Occipital lobe (tissue), 2 donors: ENCODE measurements around the gene PHEX. TPM values are rescaled to one million over a fixed set of nuclear protein-coding genes. Genes with fewer than 3 reads are reported as not detected.

Experiments used
- DNase-seq: peaks from one replicate; lab custom pipeline; 2025; lab: John Stamatoyannopoulos, UW
- total RNA-seq: library from RNA; depleted of rRNA; stranded (reverse); fragments of >200 nt; gene quantifications from one replicate; pipeline ENCODE4 v1.2.3, GENCODE V29; 2014

PHEX gene
- total RNA-seq, 1 donor from 2014 or later, result 1.7 TPM

DNA sequence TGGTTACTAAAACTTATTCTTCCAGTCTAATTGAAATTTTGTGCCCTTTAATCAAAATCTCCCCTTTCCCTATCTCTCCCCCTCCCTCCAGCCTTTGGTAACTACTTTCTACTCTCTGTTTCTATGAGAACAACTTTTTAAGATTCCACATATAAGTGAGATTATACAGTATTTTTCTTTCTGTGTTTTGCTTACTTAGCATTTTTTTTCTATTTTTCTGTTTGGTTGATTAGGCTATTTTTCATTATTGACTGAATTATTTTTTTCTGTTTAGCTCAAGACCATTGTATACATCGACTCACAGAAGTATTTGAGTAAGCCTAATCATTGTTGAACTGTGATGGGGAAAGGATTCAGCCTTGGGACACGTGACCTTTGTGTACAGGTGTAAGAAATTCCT is 116.4 kb downstream of the PHEX start:
- no peak for DNase-seq

GRCh38 chrX:22150371-22150770 is 118.2 kb downstream of the PHEX start:
- DNase-seq, result no peak

- no peak for DNase-seq
Measured at GRCh38 chrX:22155126-22155525, 123.0 kb downstream of the PHEX start.

- no peak for DNase-seq
Measured at GRCh38 chrX:22159071-22159470, 126.9 kb downstream of the PHEX start.

DNA sequence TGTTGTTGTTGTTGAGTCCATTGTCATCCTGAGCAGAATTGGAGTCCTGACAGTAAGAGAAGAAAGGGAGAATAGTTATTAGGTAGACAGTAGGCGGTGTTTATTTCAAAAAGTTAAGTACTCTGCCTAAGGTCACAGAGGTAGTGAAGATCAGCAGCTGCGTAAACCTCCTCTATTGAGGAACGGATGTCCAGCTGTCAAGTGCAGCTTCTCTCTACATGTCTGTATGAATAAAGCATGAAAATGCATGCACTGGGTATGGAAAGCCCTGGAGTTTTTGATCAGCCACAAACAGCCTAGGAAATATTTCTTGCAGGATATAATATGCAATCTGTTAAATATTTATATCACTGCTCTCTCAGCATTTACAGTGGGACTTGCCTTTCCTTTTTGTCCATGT is 131.2 kb downstream of the PHEX start:
- no peak for DNase-seq

GRCh38 chrX:22164770-22165388 is 132.8 kb downstream of the PHEX start:
- no peak for DNase-seq

- no peak for DNase-seq
Measured at GRCh38 chrX:22165732-22166457, 133.8 kb downstream of the PHEX start.

- DNase-seq, result no peak
Measured at GRCh38 chrX:22171287-22172060, 139.3 kb downstream of the PHEX start.

- no peak for DNase-seq
Measured at GRCh38 chrX:22173966-22174365, 141.8 kb downstream of the PHEX start.

GRCh38 chrX:22177950-22178515 is 145.9 kb downstream of the PHEX start:
- no peak for DNase-seq

DNA sequence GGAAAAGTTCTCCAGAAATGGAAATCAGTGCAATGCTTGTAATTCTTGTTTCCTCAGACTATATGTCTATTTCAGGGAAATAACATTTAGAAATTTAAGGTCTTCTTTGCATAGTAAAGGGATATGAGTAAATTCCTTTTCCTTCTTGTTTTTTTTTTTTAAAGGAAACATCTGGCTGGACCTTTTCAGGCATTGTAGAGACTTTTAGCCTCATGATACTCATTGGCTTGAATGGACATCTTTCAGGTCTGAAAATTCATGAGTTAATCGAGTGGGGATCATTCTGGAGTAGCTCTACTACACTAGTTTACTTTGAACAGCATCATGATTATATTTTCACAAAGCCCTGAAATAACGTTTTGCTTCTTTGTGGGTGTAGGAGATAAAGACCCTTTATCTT is 152.0 kb downstream of the PHEX start:
- no peak for DNase-seq

GRCh38 chrX:22186165-22186564 is 154.0 kb downstream of the PHEX start:
- DNase-seq, result no peak

DNA sequence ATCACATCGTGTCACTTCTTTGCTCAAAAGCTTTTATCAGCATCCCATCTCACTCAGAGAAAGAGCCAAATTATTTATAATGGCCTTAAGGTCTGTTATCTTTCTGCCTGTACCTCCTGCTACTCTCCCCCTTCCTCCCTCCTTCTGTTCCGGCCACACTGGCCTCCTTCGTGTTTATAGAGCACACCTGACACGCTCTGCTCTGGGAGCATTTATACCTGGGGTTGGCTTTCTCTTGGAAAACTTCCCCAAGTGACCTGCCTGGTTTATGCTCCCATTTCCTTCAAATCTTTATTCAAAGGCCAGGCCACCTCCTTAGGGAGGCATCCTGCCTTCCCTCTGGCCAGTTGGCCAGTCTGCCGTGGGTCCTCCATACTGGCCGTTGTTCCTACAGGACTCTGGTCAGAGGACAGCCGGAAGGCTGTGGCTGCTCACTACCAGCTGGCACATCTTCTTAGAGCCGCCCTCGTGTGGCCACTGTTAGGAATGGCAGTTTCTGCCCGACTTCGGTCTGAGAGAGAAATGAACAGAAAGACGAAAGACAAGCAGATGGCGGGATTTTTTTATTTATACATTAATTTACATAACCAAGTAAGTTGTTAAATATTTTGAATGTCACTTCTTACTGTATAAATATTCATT is 160.4 kb downstream of the PHEX start:
- DNase-seq, result peak; percentile 4

- DNase-seq, result no peak
Measured at GRCh38 chrX:22193851-22194659, 161.9 kb downstream of the PHEX start.

- DNase-seq, result no peak
Measured at GRCh38 chrX:22194660-22194945, 162.5 kb downstream of the PHEX start.

GRCh38 chrX:22196149-22196548 is 164.0 kb downstream of the PHEX start:
- no peak for DNase-seq

- DNase-seq, result no peak
Measured at GRCh38 chrX:22202251-22202650, 170.1 kb downstream of the PHEX start.

DNA sequence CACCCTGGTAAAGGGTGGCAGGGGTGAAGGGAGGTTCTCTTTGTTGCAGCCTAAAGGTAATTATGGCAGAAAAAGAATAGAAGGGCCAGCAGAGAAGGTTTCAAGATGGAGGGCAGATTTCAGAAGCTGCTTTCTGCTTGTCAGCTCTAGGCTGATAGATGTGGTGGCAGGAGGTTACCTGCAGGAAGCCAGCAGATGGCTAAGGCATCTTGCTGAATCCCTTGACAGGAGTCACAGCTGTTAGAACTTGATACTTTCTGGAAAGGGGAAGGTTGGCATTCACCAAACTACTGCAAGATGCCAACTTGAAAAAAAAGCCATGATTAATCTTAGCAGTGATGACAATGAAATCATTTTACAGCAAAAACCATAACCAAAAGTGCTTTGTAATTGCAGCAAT is 171.1 kb downstream of the PHEX start:
- DNase-seq, result no peak

GRCh38 chrX:22206781-22207180 is 174.7 kb downstream of the PHEX start:
- DNase-seq, result no peak

DNA sequence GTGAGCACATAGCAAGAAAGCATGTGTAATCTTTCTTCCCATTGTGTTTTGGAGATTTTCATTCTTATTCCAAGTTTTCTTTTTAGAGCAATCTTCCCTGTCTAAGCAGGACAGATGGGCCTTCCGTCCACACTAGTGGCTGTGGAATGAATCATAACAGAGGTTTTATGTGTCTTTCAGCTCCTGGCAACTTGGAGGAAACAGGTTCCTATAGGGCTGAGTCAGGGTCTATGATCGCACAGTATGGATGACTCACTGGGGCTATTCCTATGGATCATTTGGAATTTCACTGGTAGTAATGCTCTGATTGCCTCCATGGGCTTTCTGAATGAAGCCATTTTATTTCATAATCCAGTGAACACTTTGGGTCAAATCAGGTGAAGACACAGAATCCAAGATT is 188.8 kb downstream of the PHEX start:
- no peak for DNase-seq

- no peak for DNase-seq
Measured at GRCh38 chrX:22234380-22234779, 202.3 kb downstream of the PHEX start.
